Lung (tissue), 12 donors: ENCODE data around the gene PRKCZ. TPM values are rescaled to one million over a fixed set of nuclear protein-coding genes. Genes with fewer than 3 reads are reported as not detected.

Experiments used
- ATAC-seq: fragments of 200-7000 bp; cut with Tn5 transposase; one replicate; pipeline ENCODE4 v1.9.1; 2020; ENCODE audit warnings: moderate number of reproducible peaks; ENCODE audit not compliant: insufficient read depth, low FRiP score
- DNase-seq, 3 donors: peaks; one replicate each; pipeline ENCODE4 v3.0.0-alpha.2; 2013 to 2017
- H3K27ac ChIP-seq, 2 donors: one replicate each; pipeline ENCODE4 v1.5.1; 2013; ENCODE audit warnings: mild to moderate bottlenecking in 2 of 2, moderate library complexity in 2 of 2, control low read depth in 1 of 2, inconsistent platforms in 1 of 2, low read depth in 1 of 2, low read length in 1 of 2
- H3K27me3 ChIP-seq, 3 donors: one replicate each; pipeline ENCODE4 v1.5.1; 2013; ENCODE audit warnings: low read length in 2 of 3; ENCODE audit not compliant: control insufficient read depth in 3 of 3, insufficient read depth in 3 of 3
- H3K36me3 ChIP-seq, 4 donors: one replicate each; pipeline ENCODE4 v1.5.1; 2013; ENCODE audit warnings: low read length in 4 of 4, mild to moderate bottlenecking in 1 of 4, moderate library complexity in 1 of 4; ENCODE audit not compliant: control insufficient read depth in 4 of 4, insufficient read depth in 4 of 4
- H3K4me1 ChIP-seq, 5 donors: one replicate each; pipeline ENCODE4 v1.5.1; 2013; ENCODE audit warnings: low read length in 5 of 5, mild to moderate bottlenecking in 2 of 5, moderate library complexity in 1 of 5; ENCODE audit not compliant: control insufficient read depth in 5 of 5, insufficient read depth in 5 of 5
- H3K4me3 ChIP-seq: one replicate; pipeline ENCODE4 v1.5.1; 2013; ENCODE audit warnings: mild to moderate bottlenecking, control low read depth, moderate library complexity
- H3K9ac ChIP-seq, 2 donors: one replicate each; pipeline ENCODE4 v1.5.1; 2013; ENCODE audit warnings: low read length in 2 of 2, control low read depth in 1 of 2; ENCODE audit not compliant: insufficient read depth in 1 of 2
- H3K9me3 ChIP-seq, 4 donors: one replicate each; pipeline ENCODE4 v1.5.1; 2013; ENCODE audit warnings: low read length in 3 of 4, mild to moderate bottlenecking in 1 of 4, moderate library complexity in 1 of 4; ENCODE audit not compliant: control insufficient read depth in 4 of 4, insufficient read depth in 3 of 4
- whole genome bisulfite sequencing, 2 donors: extraction: QIAGEN DNeasy Blood & Tissue Kit; methylation state at CpG; one replicate each; pipeline ENCODE4 v1.1.7; 2013; 5-methylcytosine and 5-hydroxymethylcytosine counted together
- polyA plus RNA-seq, 2 donors: library from polyadenylated mRNA; stranded (reverse); fragments of 200-250 nt; gene quantifications; one replicate each; pipeline ENCODE4 v1.2.1, GENCODE V29; 2013
- total RNA-seq, 2 donors: library from RNA; depleted of rRNA in 1 of 2; stranded (reverse); fragments of >200 nt in 1 of 2; gene quantifications; one replicate each; pipeline ENCODE4 v1.2.1, GENCODE V29; 2014 to 2021
- TF ChIP-seq, protein P1 (sequence below): IDR thresholded peaks from 2 replicates; pipeline ENCODE4 v1.5.1; 2012; ENCODE audit warnings: mild to moderate bottlenecking; ENCODE audit errors: control extremely low read depth, extremely low read depth
- donor health status: control.
- donor health status: control.
- donor health status: Bipolar disorder and iron deficiency.
- donor health status: healthy.
- donor health status: DM: yes; HTN: yes; CAD: no.

The PRKCZ gene
- total and polyA plus RNA-seq, 4 donors: 55.2 to 149 (median 117) TPM

DNA sequence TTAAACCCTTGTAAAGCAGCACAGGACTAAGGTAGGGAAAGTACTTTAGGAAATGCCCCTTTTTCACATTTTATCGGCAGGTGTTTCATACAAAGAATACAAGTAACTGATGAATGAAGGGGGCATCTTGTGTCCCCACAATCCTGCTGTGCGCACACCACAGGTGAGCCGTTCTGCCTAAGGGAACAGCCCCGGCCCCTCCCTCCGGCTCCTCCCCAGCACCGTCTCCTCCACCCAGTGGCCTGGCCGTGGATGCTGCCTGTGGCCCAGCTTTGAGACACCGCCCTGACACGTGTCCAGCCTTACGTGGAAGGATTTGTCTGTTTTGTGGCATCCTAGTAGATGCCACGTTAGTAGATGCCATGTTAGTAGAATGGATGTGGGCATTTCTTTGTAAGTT is 131.5 kb downstream of the PRKCZ start:
- WGBS, 2 donors: 91 to 97% methylated on average over 11 of the region's 11 CpGs
- DNase-seq: no peak

DNA sequence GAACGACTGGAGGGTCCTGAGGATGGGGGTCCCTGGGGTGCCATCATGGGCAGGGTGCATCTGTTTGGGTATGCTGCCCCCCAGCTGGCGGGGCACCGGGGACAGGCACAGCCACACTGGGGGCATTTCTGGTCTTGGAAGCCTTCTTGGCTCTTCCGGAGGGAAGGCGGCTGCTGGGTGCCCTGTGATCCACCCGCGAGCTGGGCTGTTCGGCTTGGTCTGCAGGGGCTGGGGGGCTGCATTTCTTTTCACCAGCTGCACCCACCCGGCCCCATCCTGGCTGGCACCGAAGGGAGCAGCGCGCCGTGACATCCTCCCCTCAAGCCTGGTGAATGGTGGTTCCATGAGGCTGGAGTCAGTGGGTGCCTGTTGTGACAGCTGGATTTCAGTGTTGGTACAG is 132.2 kb downstream of the PRKCZ start:
- 95 to 97% methylated on average over 13 of the region's 13 CpGs for WGBS, 2 donors
- DNase-seq: no peak
- no peak overlapping the region for H3K9ac ChIP-seq
- H3K36me3 ChIP-seq: peaks cover 0 to 37% (median 3%) of the 10 kb centered on the region in 4 donors
- TF ChIP-seq, protein P1, sequence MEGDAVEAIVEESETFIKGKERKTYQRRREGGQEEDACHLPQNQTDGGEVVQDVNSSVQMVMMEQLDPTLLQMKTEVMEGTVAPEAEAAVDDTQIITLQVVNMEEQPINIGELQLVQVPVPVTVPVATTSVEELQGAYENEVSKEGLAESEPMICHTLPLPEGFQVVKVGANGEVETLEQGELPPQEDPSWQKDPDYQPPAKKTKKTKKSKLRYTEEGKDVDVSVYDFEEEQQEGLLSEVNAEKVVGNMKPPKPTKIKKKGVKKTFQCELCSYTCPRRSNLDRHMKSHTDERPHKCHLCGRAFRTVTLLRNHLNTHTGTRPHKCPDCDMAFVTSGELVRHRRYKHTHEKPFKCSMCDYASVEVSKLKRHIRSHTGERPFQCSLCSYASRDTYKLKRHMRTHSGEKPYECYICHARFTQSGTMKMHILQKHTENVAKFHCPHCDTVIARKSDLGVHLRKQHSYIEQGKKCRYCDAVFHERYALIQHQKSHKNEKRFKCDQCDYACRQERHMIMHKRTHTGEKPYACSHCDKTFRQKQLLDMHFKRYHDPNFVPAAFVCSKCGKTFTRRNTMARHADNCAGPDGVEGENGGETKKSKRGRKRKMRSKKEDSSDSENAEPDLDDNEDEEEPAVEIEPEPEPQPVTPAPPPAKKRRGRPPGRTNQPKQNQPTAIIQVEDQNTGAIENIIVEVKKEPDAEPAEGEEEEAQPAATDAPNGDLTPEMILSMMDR: no peak
- no peaks in the 10 kb centered on the region for H3K27me3 ChIP-seq
- ATAC-seq: no peak
- H3K4me3 ChIP-seq: no peak overlapping the region
- no peaks in the 10 kb centered on the region for H3K9me3 ChIP-seq
- peaks cover 0 to 4% (median 0%) of the 10 kb centered on the region in 5 donors for H3K4me1 ChIP-seq
- no peak overlapping the region for H3K27ac ChIP-seq

More for the DNA sequence above, 131.5 kb downstream of the PRKCZ start:
- Histone ChIP-seq H3K9me3 (no peaks in the 10 kb centered on the region), H3K4me3 (no peak overlapping the region), H3K9ac (no peak overlapping the region), H3K36me3 (peaks cover 0 to 37% (median 3%) of the 10 kb centered on the region in 4 donors), H3K27ac (no peak overlapping the region), H3K27me3 (no peaks in the 10 kb centered on the region), H3K4me1 (peaks cover 0 to 4% (median 0%) of the 10 kb centered on the region in 5 donors)
- no peak for ATAC-seq
- TF ChIP-seq, protein P1: no peak

DNA sequence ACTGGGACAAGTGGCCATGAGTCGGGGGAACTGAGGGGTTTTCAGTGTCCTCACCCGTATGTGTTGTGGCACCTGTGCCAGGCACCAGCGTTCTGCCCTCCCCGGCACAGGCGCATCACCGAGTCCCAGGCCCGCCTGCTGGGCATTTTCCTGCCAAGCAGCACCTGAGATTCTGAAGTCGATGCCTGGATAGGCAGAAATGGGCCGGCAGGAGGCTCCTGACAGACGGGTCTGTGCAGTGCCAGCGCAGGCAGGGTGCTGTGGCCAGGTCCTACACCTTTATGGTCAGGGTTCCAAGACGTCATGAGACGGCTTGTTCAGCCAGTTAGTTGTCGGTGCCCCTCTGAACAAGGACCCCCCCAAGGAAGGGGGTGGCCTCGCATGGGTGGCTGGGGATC is 133.7 kb downstream of the PRKCZ start:
- Histone ChIP-seq H3K9ac (no peak overlapping the region), H3K27ac (no peak overlapping the region), H3K4me1 (peaks cover 0 to 4% (median 0%) of the 10 kb centered on the region in 5 donors), H3K27me3 (no peaks in the 10 kb centered on the region), H3K36me3 (peaks cover 0 to 26% (median 3%) of the 10 kb centered on the region in 4 donors), H3K9me3 (no peaks in the 10 kb centered on the region), H3K4me3 (no peak overlapping the region)
- DNase-seq (no peak), ATAC-seq (no peak)
- 91 to 93% methylated on average over 15 of the region's 15 CpGs for WGBS, 2 donors
- TF ChIP-seq, protein P1: no peak

DNA sequence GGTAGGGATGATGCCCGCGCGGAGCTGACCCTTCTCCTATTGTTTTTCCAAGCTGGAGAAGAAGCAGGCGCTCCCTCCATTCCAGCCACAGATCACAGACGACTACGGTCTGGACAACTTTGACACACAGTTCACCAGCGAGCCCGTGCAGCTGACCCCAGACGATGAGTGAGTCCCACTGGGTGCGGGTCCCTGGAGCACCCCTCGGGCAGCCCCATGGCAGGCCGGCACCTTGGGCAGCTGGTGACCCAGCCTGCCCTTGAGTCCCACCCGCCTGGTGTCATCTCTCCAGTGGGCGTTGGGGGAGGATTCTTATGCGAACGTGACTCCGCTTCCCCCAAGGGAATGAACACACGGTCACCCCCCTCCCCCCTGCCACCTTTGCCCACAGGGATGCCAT is 134.3 kb downstream of the PRKCZ start:
- TF ChIP-seq, protein P1: no peak
- WGBS, 2 donors: 91 to 94% methylated on average over 18 of the region's 18 CpGs
- no peak for DNase-seq

More for the DNA sequence above, 134.3 kb downstream of the PRKCZ start:
- no peaks in the 10 kb centered on the region for H3K27me3 ChIP-seq
- H3K9ac ChIP-seq: no peak overlapping the region
- H3K4me3 ChIP-seq: no peak overlapping the region
- peaks cover 0 to 26% (median 3%) of the 10 kb centered on the region in 4 donors for H3K36me3 ChIP-seq
- peaks cover 0 to 5% (median 0%) of the 10 kb centered on the region in 5 donors for H3K4me1 ChIP-seq
- no peak for ATAC-seq
- no peak overlapping the region for H3K27ac ChIP-seq
- no peaks in the 10 kb centered on the region for H3K9me3 ChIP-seq
